HG02623 (cell line): Measurements from ENCODE around the gene PCNX3.

Experiments
- ATAC-seq: cut with Tn5 transposase; IDR thresholded peaks from one replicate; pipeline ENCODE4 v1.9.1; 2021; ENCODE audit warnings: moderate library complexity; ENCODE audit not compliant: unreplicated experiment

The PCNX3 gene

GRCh38 chr11:65617990-65618751 lies 2.6 kb downstream of the PCNX3 start:
- no peak for ATAC-seq

- ATAC-seq: no peak
Measured at GRCh38 chr11:65618763-65619162, 3.2 kb downstream of the PCNX3 start.

GRCh38 chr11:65619281-65619928 lies 3.8 kb downstream of the PCNX3 start:
- ATAC-seq: no peak

- ATAC-seq: no peak
Measured at GRCh38 chr11:65620666-65621065, 5.1 kb downstream of the PCNX3 start.

- ATAC-seq: no peak
Measured at GRCh38 chr11:65621460-65621859, 5.9 kb downstream of the PCNX3 start.

- ATAC-seq: no peak
Measured at GRCh38 chr11:65622011-65622410, 6.4 kb downstream of the PCNX3 start.

- no peak for ATAC-seq
Measured at GRCh38 chr11:65623177-65623576, 7.6 kb downstream of the PCNX3 start.

GRCh38 chr11:65623852-65624616 lies 8.5 kb downstream of the PCNX3 start:
- no peak for ATAC-seq

GRCh38 chr11:65624931-65625627 lies 9.5 kb downstream of the PCNX3 start:
- no peak for ATAC-seq

- no peak for ATAC-seq
Measured at GRCh38 chr11:65625628-65626342, 10.2 kb downstream of the PCNX3 start.

GRCh38 chr11:65627202-65627601 lies 11.6 kb downstream of the PCNX3 start:
- no peak for ATAC-seq

- no peak for ATAC-seq
Measured at GRCh38 chr11:65629579-65629978, 14.0 kb downstream of the PCNX3 start.

GRCh38 chr11:65630215-65630614 lies 14.6 kb downstream of the PCNX3 start:
- no peak for ATAC-seq

GRCh38 chr11:65633390-65634108 lies 18.0 kb downstream of the PCNX3 start:
- no peak for ATAC-seq

- ATAC-seq: no peak
Measured at GRCh38 chr11:65634109-65634436, 18.5 kb downstream of the PCNX3 start.

GRCh38 chr11:65634440-65634839 lies 18.9 kb downstream of the PCNX3 start:
- ATAC-seq: no peak

GRCh38 chr11:65634905-65635731 lies 19.5 kb downstream of the PCNX3 start:
- ATAC-seq: no peak

GRCh38 chr11:65636108-65637031 lies 20.8 kb downstream of the PCNX3 start:
- no peak for ATAC-seq
